HL-60 (cell line): ENCODE measurements around the gene FUT8.

Experiments used
- POLR2AphosphoS5 ChIP-seq: IDR thresholded peaks from 2 replicates; pipeline ENCODE4 v1.6.1; 2012; ENCODE audit warnings: low read depth
- SPI1 ChIP-seq: IDR thresholded peaks from 2 replicates; pipeline ENCODE4 v1.6.1; 2012; ENCODE audit warnings: low read depth, mild to moderate bottlenecking, borderline replicate concordance
- TF ChIP-seq, protein P1 (sequence below): IDR thresholded peaks from one replicate; pipeline ENCODE4 v1.5.1; 2011; ENCODE audit warnings: low read length, control low read depth, inconsistent platforms; ENCODE audit not compliant: insufficient read depth
- TF ChIP-seq, protein P2 (sequence below): IDR thresholded peaks from 2 replicates; pipeline ENCODE4 v1.6.1; 2012; ENCODE audit warnings: low read depth; ENCODE audit not compliant: insufficient replicate concordance

DNA sequence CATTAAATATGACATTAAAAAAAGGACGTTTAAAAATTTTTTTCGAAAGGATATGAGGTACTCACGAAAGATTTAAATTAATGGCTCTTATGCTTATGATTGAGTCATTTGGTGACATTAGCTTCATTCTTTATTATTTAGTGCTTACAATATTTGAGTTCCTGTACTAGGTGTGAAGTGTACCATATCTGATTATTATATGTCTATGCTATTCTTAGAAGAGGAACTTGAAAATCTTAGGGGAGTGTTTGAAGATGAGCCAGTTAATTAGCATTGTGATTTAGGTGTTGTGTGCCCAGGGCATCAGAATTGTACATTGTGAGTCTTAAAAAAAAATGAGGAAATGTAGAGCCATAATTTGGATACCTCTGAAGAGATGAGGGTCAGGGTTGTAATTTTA, 118.6 kb downstream of the FUT8 start:
- TF ChIP-seq, protein P1, sequence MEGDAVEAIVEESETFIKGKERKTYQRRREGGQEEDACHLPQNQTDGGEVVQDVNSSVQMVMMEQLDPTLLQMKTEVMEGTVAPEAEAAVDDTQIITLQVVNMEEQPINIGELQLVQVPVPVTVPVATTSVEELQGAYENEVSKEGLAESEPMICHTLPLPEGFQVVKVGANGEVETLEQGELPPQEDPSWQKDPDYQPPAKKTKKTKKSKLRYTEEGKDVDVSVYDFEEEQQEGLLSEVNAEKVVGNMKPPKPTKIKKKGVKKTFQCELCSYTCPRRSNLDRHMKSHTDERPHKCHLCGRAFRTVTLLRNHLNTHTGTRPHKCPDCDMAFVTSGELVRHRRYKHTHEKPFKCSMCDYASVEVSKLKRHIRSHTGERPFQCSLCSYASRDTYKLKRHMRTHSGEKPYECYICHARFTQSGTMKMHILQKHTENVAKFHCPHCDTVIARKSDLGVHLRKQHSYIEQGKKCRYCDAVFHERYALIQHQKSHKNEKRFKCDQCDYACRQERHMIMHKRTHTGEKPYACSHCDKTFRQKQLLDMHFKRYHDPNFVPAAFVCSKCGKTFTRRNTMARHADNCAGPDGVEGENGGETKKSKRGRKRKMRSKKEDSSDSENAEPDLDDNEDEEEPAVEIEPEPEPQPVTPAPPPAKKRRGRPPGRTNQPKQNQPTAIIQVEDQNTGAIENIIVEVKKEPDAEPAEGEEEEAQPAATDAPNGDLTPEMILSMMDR = no peak
- TF ChIP-seq POLR2AphosphoS5 (no peak), SPI1 (no peak)
- TF ChIP-seq, protein P2, sequence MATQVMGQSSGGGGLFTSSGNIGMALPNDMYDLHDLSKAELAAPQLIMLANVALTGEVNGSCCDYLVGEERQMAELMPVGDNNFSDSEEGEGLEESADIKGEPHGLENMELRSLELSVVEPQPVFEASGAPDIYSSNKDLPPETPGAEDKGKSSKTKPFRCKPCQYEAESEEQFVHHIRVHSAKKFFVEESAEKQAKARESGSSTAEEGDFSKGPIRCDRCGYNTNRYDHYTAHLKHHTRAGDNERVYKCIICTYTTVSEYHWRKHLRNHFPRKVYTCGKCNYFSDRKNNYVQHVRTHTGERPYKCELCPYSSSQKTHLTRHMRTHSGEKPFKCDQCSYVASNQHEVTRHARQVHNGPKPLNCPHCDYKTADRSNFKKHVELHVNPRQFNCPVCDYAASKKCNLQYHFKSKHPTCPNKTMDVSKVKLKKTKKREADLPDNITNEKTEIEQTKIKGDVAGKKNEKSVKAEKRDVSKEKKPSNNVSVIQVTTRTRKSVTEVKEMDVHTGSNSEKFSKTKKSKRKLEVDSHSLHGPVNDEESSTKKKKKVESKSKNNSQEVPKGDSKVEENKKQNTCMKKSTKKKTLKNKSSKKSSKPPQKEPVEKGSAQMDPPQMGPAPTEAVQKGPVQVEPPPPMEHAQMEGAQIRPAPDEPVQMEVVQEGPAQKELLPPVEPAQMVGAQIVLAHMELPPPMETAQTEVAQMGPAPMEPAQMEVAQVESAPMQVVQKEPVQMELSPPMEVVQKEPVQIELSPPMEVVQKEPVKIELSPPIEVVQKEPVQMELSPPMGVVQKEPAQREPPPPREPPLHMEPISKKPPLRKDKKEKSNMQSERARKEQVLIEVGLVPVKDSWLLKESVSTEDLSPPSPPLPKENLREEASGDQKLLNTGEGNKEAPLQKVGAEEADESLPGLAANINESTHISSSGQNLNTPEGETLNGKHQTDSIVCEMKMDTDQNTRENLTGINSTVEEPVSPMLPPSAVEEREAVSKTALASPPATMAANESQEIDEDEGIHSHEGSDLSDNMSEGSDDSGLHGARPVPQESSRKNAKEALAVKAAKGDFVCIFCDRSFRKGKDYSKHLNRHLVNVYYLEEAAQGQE = no peak
